Effector memory CD4-positive, alpha-beta T cell (primary cell): Measurements from ENCODE around the gene CELSR1.

Source experiments
- DNase-seq, 3 donors: peaks; one replicate each; pipeline ENCODE4 v3.0.0-alpha.2; 2020
- H3K27ac ChIP-seq: 2 replicates; pipeline ENCODE4 v1.7.0; 2013; ENCODE audit warnings: mild to moderate bottlenecking, low read length, moderate library complexity; ENCODE audit not compliant: insufficient read depth, poor library complexity, severe bottlenecking
- H3K27me3 ChIP-seq: replicated peaks from 2 replicates; pipeline ENCODE4 v1.7.0; 2013; ENCODE audit warnings: mild to moderate bottlenecking, low read length; ENCODE audit not compliant: insufficient read depth, control insufficient read depth, poor library complexity, severe bottlenecking
- H3K36me3 ChIP-seq: 2 replicates; pipeline ENCODE4 v1.7.0; 2013; ENCODE audit warnings: mild to moderate bottlenecking, low read length, moderate library complexity; ENCODE audit not compliant: control insufficient read depth, insufficient read depth
- H3K4me1 ChIP-seq: 2 replicates; pipeline ENCODE4 v1.7.0; 2013; ENCODE audit warnings: low read length, mild to moderate bottlenecking; ENCODE audit not compliant: control insufficient read depth, insufficient read depth, poor library complexity, severe bottlenecking
- H3K4me3 ChIP-seq: 2 replicates; pipeline ENCODE4 v1.7.0; 2013; ENCODE audit warnings: low read length, low read depth, mild to moderate bottlenecking; ENCODE audit not compliant: insufficient read depth, poor library complexity, severe bottlenecking
- H3K9me3 ChIP-seq: 2 replicates; pipeline ENCODE4 v1.7.0; 2013; ENCODE audit warnings: mild to moderate bottlenecking, low read length, moderate library complexity; ENCODE audit not compliant: control insufficient read depth

Gene CELSR1

DNA sequence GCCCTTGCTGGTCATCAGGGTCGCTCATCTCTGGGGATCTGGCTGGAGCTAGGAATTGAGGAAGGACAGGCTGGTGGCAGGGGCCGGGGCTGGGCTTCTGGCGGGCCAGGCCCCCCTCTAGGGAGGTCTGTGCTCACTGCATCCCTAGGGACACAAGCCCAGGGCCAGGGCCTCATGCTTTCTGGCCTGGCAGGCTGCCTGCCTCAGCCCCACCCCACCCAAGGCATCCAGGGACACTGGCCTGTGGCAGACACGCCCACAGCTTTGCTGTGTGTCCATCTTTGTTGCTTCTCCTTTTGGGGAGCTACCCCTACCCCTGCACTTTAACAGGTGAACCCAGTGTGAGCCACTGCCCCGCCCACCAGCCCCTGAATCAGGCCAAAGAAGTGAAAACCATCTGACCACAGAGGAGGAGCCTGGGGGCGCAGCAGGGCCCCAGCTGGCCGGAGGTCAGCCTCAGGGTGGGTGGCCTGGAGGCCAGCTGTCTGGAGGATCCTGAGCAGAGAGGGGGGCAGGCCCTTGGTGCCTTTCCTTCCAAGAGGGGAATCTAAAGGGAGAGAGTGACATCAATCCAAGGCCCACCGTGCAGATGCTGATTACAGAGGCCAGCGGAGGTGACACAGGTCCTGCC, 26.8 kb upstream of the CELSR1 start:
- H3K4me3 ChIP-seq, result no peak overlapping the region
- no peak overlapping the region for H3K27ac ChIP-seq
- H3K27me3 ChIP-seq, result no peaks in the 10 kb centered on the region
- DNase-seq, result no peak
- no peaks in the 10 kb centered on the region for H3K36me3 ChIP-seq
- no peaks in the 10 kb centered on the region for H3K9me3 ChIP-seq
- H3K4me1 ChIP-seq, result peaks cover 3% of the 10 kb centered on the region

DNA sequence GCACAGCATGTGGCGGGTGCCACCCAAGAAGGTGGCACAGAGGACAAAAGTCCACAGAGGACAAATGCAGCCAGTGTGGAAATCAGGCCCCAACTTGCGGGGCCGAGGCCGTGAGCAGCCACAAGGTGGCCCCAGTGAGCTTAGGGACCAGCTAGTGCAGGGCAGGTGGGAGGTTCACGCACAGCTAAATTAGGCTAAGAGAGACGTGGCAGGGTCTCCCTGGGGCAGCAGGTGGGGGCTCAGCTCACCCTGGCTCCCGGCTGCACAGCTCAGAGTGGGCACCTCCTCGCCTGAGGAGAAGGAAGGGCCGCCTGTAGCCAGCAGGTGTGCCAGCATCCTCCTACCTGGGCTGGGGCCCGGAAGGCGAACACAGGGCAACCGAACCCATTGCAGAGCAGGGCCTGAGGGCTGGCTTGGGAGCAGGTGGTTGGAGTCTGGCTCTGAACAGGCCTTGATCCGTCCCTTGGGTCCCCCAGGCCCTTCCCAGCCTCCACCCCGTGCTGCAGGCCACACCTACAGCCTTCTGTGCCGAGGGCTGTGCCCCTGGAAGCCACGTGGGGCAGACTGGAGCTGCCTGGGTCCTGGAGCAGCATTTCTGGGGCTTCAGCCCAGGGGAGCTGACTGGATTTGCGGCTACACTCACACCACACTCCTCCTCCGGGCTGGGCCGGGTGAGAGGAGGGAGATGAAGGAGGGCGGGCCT, 26.1 kb upstream of the CELSR1 start:
- peak; percentile 42 to 49 (median 47) for DNase-seq
- no peaks in the 10 kb centered on the region for H3K36me3 ChIP-seq
- H3K9me3 ChIP-seq, result no peaks in the 10 kb centered on the region
- H3K27me3 ChIP-seq, result no peaks in the 10 kb centered on the region
- H3K27ac ChIP-seq, result no peak overlapping the region
- peaks cover 3% of the 10 kb centered on the region for H3K4me1 ChIP-seq
- no peak overlapping the region for H3K4me3 ChIP-seq

DNA sequence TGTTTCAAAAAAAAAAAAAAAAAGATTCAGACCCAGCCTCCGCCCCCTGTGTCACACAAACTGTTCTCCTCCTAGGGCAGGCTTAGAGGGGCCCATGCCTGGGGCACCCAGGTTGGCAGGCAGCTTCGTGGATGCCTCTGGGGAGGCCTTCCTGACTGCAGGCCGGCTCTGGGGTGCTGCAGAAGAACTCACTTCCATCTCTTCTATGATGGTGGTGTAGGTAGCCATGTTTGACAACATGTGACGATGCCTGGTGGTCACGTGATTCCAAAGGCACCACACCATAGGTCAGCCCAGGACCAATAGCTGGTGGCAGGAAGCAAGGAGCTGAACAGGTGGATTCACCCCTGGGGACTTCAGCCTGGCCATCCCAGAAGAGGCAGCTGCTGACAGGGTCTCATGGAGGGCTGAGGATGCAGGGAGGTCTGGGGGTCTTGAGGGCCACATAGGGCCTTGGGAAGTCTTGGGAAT, 24.1 kb upstream of the CELSR1 start:
- Histone ChIP-seq H3K4me1 (peaks cover 3% of the 10 kb centered on the region), H3K36me3 (no peaks in the 10 kb centered on the region)
- no peak for DNase-seq

DNA sequence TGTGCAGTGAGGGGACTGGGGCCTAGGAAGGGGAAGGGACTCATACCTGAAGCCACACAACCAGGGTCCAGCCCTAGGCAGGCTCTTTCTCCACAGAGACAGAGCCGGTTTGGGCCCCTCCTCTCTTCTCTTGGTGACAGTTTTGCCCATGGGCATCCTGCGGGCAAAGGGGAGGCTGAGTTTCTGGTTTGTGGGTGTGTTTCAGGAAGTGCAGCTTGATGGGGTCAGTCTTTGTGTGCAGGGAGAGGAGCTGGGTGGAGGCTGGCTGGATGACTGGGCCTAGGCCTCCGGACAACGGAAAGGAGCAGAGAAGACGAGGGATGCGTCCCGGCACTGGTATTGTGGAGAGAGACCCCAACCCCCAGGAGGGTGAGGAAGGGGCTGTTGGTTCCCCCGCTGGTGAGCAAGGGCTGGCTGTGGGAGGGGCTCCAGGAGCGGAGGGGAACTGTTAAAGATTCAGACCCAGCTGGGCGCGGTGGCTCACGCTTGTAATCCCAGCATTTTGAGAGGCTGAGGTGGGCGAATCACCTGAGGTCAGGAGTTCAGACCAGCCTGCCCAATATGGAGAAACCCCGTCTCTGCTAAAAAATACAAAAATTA, 23.4 kb upstream of the CELSR1 start:
- Histone ChIP-seq H3K27me3 (no peaks in the 10 kb centered on the region), H3K4me3 (no peak overlapping the region), H3K36me3 (no peaks in the 10 kb centered on the region), H3K9me3 (no peaks in the 10 kb centered on the region), H3K27ac (no peak overlapping the region), H3K4me1 (peaks cover 3% of the 10 kb centered on the region)
- no peak for DNase-seq

More for the DNA sequence above, 24.1 kb upstream of the CELSR1 start:
- Histone ChIP-seq H3K4me3 (no peak overlapping the region), H3K9me3 (no peaks in the 10 kb centered on the region), H3K27me3 (no peaks in the 10 kb centered on the region), H3K27ac (no peak overlapping the region)

DNA sequence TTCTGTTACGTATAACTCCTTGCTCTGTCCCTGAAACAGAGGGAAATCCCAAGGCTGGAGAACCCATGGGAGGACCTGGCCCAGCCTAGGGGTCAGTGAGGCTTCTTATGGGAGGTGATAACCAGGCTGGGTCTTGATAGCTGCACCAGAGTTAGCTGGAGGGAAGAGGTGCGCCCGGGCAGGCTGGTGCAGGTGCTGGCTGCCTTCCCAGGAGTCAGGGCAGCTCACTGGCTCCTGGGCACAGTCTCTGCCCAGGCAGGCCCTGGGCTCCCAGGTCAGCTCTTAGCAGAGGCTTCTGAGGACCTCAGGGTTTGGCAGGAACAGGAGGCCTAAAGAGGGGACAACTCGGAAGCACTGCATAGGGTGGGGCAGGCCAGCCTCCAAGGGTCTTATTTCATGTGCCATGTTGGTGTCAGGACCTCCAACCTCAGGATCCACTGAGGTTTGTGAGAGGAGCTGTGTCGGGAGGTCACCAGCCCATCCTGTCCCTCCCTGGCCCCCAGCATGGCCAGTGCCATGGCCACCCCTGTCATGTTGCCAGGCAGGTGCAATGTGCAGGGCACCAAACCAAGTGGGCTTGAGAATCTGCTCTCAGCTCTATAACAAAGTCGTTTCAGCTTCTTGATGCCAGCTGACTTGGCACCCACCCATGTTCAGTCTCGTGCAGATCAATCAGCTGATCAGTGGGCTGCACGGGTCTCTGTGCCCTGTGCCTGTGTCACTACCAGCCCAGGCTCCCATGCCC, 20.5 kb upstream of the CELSR1 start:
- no peak overlapping the region for H3K27ac ChIP-seq
- H3K4me3 ChIP-seq, result no peak overlapping the region
- no peaks in the 10 kb centered on the region for H3K27me3 ChIP-seq
- DNase-seq, result no peak
- no peaks in the 10 kb centered on the region for H3K9me3 ChIP-seq
- no peaks in the 10 kb centered on the region for H3K4me1 ChIP-seq
- no peaks in the 10 kb centered on the region for H3K36me3 ChIP-seq

DNA sequence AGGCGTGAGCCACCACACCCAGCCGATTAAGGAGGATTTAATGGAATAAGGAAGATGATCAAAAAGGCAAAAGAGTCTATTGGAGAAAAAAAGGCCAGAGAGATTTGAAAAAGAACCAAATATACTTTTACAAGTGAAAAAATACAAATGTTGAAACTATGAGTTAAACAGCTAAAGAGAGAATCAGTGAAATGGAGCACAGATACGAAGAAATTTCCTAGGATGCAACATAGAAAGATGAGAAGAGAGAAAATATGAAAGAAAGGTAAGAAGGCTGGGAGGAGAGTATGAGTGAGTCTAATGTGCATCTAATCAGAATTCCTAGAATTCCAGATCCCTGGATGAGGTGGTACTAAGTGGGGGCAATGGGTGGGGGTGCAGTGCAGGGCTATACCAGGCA, 19.4 kb upstream of the CELSR1 start:
- Histone ChIP-seq H3K27ac (no peak overlapping the region), H3K36me3 (no peaks in the 10 kb centered on the region), H3K9me3 (no peaks in the 10 kb centered on the region), H3K27me3 (no peaks in the 10 kb centered on the region), H3K4me3 (no peak overlapping the region), H3K4me1 (no peaks in the 10 kb centered on the region)
- no peak for DNase-seq

DNA sequence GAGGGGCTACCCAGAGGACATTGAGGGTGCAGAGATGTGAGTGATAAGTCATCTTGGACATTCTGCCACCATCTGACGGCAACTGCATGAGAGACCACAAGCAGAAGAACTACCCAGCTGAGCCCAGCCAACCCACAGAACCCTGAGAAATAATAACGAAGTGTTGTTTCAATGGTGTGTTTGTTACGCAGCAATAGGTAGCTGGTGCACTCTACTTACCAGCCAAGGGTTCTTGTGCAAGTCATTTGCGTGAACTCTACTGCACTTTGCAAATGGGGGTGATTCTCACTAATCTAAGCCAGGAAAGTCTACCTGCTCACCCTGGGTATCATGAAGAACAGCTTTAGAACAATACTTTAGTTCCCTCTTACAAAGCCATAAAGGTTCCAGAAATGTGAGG, 15.8 kb upstream of the CELSR1 start:
- Histone ChIP-seq H3K4me1 (no peaks in the 10 kb centered on the region), H3K4me3 (no peak overlapping the region), H3K9me3 (no peaks in the 10 kb centered on the region), H3K27ac (no peak overlapping the region), H3K27me3 (peaks cover 4% of the 10 kb centered on the region), H3K36me3 (no peaks in the 10 kb centered on the region)
- DNase-seq, result no peak

DNA sequence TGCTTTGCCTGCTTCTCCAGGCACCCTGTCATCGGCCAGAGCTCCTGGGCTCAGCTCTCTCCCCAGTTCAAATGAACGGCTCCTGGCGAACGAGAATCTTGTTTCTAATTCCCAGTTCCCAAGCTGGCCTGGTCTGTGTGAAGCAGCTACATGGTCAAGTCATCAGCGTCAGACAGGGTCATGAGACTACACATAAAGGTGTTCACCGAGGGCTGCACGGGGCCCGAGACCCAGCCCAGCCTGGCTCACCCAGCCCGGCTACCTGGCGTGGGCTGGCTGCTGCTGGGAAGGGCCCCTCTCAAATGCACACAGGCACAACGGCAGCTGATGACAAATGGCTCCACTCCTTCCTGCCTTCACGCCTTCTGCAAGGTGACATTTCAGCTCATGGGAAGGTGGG, 14.6 kb upstream of the CELSR1 start:
- Histone ChIP-seq H3K27me3 (peaks cover 4% of the 10 kb centered on the region), H3K9me3 (no peaks in the 10 kb centered on the region), H3K36me3 (no peaks in the 10 kb centered on the region)

DNA sequence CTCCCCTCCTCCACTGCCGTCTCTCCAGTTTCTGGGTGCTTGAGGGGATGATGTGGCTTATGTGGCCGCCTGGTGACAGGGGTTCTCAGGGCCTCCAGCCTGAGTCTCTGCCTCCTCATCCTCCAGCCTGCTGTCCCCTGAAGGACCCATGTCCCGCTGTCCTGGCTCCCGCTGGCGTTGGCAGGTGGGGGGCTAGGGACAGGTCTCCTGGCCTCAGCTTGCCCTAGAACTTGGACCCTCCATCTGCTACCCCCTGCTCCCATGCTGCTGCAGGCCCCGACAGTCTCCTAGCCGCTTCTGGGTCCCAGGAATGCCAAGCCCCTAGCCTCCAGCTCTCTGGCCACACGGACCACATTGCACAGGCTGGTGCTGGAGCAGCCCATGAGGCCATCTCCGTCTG, 13.9 kb upstream of the CELSR1 start:
- peaks cover 4% of the 10 kb centered on the region for H3K27me3 ChIP-seq
- no peaks in the 10 kb centered on the region for H3K9me3 ChIP-seq
- H3K4me1 ChIP-seq, result no peaks in the 10 kb centered on the region
- no peak overlapping the region for H3K27ac ChIP-seq
- no peak overlapping the region for H3K4me3 ChIP-seq
- no peaks in the 10 kb centered on the region for H3K36me3 ChIP-seq
- DNase-seq, result no peak

More for the DNA sequence above, 14.6 kb upstream of the CELSR1 start:
- Histone ChIP-seq H3K27ac (no peak overlapping the region), H3K4me3 (no peak overlapping the region), H3K4me1 (no peaks in the 10 kb centered on the region)
- no peak for DNase-seq
